Uterus (tissue), 2 donors: Measurements from ENCODE around the gene ZNF423.

ENCODE experiments used
- CTCF ChIP-seq, 4 experiments: fragments of 200-600 bp in 2 of 4; fragments of 450-650 bp in 2 of 4; sonication (generic) in 2 of 4; IDR thresholded peaks; one replicate each; pipeline ENCODE4 v1.5.1; 2016 to 2019; ENCODE audit warnings: antibody characterized with exemption in 4 of 4, mild to moderate bottlenecking in 2 of 4, moderate library complexity in 1 of 4
- POLR2A ChIP-seq, 2 donors: fragments of 450-650 bp; IDR thresholded peaks; one replicate each; pipeline ENCODE4 v1.6.1; 2016; ENCODE audit warnings: antibody characterized with exemption in 2 of 2, mild to moderate bottlenecking in 1 of 2, moderate library complexity in 1 of 2

GRCh38 chr16:49842972-49843371 is 12.9 kb downstream of the ZNF423 start:
- no peak for TF ChIP-seq CTCF (IDR thresholded peaks at IDR 0.05)
- no peak for TF ChIP-seq POLR2A (IDR thresholded peaks at IDR 0.05)
